ENCODE results near the gene NTF3. TPM values are rescaled to one million over a fixed set of nuclear protein-coding genes. Genes with fewer than 3 reads are reported as not detected.

NTF3 gene
- total RNA-seq, 1 donor from 2014 or later, result not detected

- Histone ChIP-seq H3K4me3 (ENCODE audit: low read depth, low read length) (no peak overlapping the region), H3K27me3 (ENCODE audit: control insufficient read depth, insufficient read depth, low read length) (no peaks in the 10 kb centered on the region), H3K36me3 (ENCODE audit: control insufficient read depth, insufficient read depth, low read length) (no peaks in the 10 kb centered on the region)
- no peak for TF ChIP-seq CTCF (IDR thresholded peaks at IDR 0.05; ENCODE audit: insufficient read depth, low read length, poor library complexity, severe bottlenecking)
- no peak for DNase-seq (ENCODE audit: low read depth)
Measured at GRCh38 chr12:5487948-5488625, 56.2 kb downstream of the NTF3 start.

DNA sequence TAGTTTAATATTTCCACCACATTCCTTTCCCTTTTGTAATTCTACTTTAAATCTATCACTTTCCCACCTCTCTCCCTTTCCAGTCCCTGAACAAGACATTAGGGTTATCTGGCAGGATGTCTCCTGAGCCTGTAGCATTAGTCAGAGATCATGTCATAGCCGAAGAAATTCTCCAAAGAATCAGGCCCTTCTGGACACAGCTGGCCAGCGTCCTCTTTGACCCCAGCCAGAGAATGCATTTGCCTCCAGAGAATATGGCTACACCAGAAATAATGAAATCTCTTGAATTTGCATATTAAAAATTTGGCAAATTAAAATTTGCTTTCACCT, 56.7 kb downstream of the NTF3 start:
- no peak for DNase-seq (ENCODE audit: low read depth)
- Histone ChIP-seq H3K4me3 (ENCODE audit: low read depth, low read length) (no peak overlapping the region), H3K36me3 (ENCODE audit: control insufficient read depth, insufficient read depth, low read length) (no peaks in the 10 kb centered on the region), H3K27me3 (ENCODE audit: control insufficient read depth, insufficient read depth, low read length) (no peaks in the 10 kb centered on the region)
- TF ChIP-seq CTCF (IDR thresholded peaks at IDR 0.05; ENCODE audit: insufficient read depth, low read length, poor library complexity, severe bottlenecking), result no peak

DNA sequence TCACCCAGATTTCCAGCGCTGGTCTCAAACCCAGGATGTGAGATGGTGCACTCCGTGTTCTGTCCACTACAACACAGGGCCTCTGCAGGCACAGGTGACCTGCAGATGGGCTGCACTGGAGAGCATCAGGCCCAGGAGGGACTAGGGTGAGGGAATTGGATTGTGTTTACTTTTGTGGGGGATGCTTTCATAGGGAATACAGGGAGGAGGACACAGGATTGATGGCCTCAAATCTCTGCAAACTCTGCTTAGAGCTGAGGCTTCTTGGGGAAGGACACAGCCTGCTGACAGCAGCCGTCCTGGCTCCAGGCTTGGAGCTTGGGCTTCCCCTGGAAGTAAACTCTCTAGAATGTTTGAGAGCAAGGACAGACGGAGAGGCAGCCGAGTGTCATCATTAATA, 57.1 kb downstream of the NTF3 start:
- TF ChIP-seq CTCF (IDR thresholded peaks at IDR 0.05; ENCODE audit: insufficient read depth, low read length, poor library complexity, severe bottlenecking), result no peak

GRCh38 chr12:5489760-5490406, 58.0 kb downstream of the NTF3 start:
- Histone ChIP-seq H3K4me3 (ENCODE audit: low read depth, low read length) (no peak overlapping the region), H3K36me3 (ENCODE audit: control insufficient read depth, insufficient read depth, low read length) (no peaks in the 10 kb centered on the region), H3K27me3 (ENCODE audit: control insufficient read depth, insufficient read depth, low read length) (no peaks in the 10 kb centered on the region)
- DNase-seq (ENCODE audit: low read depth), result no peak
- TF ChIP-seq CTCF (IDR thresholded peaks at IDR 0.05; ENCODE audit: insufficient read depth, low read length, poor library complexity, severe bottlenecking), result no peak

More for the DNA sequence above, 57.1 kb downstream of the NTF3 start:
- DNase-seq (ENCODE audit: low read depth), result no peak
- H3K27me3 ChIP-seq (ENCODE audit: control insufficient read depth, insufficient read depth, low read length), result no peaks in the 10 kb centered on the region
- H3K36me3 ChIP-seq (ENCODE audit: control insufficient read depth, insufficient read depth, low read length), result no peaks in the 10 kb centered on the region
- H3K4me3 ChIP-seq (ENCODE audit: low read depth, low read length), result no peak overlapping the region

DNA sequence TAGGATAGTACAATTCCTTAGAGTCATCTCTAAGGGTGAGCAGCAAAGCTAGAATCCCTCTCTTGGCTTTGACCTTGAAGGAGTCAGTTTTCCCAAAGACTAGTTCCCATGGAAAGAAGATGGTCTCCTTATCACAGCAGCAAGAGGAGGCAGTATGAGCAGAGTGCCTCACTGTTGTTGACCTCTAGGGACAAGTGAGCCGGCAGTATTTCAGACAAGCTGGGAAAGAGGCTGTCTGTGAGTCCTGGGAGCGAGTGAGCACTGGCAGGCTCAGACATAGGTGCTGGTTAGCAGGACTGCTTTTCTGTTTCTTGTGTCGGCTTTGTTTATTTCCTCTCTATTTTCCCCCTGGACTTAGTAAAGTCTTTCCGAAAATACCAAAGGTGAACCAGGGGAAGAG, 60.7 kb downstream of the NTF3 start:
- no peak for TF ChIP-seq CTCF (IDR thresholded peaks at IDR 0.05; ENCODE audit: insufficient read depth, low read length, poor library complexity, severe bottlenecking)
- no peak for DNase-seq (ENCODE audit: low read depth)
- Histone ChIP-seq H3K27me3 (ENCODE audit: control insufficient read depth, insufficient read depth, low read length) (no peaks in the 10 kb centered on the region), H3K4me3 (ENCODE audit: low read depth, low read length) (no peak overlapping the region), H3K36me3 (ENCODE audit: control insufficient read depth, insufficient read depth, low read length) (no peaks in the 10 kb centered on the region)

- TF ChIP-seq CTCF (IDR thresholded peaks at IDR 0.05; ENCODE audit: insufficient read depth, low read length, poor library complexity, severe bottlenecking), result no peak
- H3K4me3 ChIP-seq (ENCODE audit: low read depth, low read length), result no peak overlapping the region
- H3K27me3 ChIP-seq (ENCODE audit: control insufficient read depth, insufficient read depth, low read length), result no peaks in the 10 kb centered on the region
- DNase-seq (ENCODE audit: low read depth), result no peak
- no peaks in the 10 kb centered on the region for H3K36me3 ChIP-seq (ENCODE audit: control insufficient read depth, insufficient read depth, low read length)
Measured at GRCh38 chr12:5493018-5493417, 61.1 kb downstream of the NTF3 start.
